HCT116 (cell line): Measurements from ENCODE around the gene THOC2. TPM values are rescaled to one million over a fixed set of nuclear protein-coding genes. Genes with fewer than 3 reads are reported as not detected.

ENCODE experiments used
- ATAC-seq: fragments of 200-7000 bp; cut with Tn5 transposase; 2 replicates; pipeline ENCODE4 v1.9.1; 2020; ENCODE audit warnings: mild to moderate bottlenecking, moderate library complexity
- BruUV-seq: library from RNA; stranded (reverse); fragments of 400-500 nt; replicated peaks from 2 replicates; lab custom pipeline; 2021; lab: Mats Ljungman, UMichigan
- CTCF ChIA-PET: fragments of 300-600 bp; sonication (Branson Sonifier 250); formaldehyde crosslinking; loops from one replicate; lab custom pipeline; 2021; ENCODE audit warnings: antibody characterized with exemption; lab: Charles Lee
- POLR2A ChIA-PET: fragments of 300-600, 350-600 bp; sonication (Branson Sonifier 250); formaldehyde crosslinking; loops from one replicate; lab custom pipeline; 2021; ENCODE audit warnings: antibody characterized with exemption; lab: Charles Lee
- RAD21 ChIA-PET, 2 experiments: fragments of 300-600 bp; sonication (Branson Sonifier 250); formaldehyde crosslinking; loops; one replicate each; lab custom pipeline; 2023; ENCODE audit warnings: low total read pairs in 2 of 2; ENCODE audit not compliant: uncharacterized antibody in 2 of 2, unreplicated experiment in 2 of 2, low non-redundant PET in 1 of 2; lab: Charles Lee
- DNase-seq: peaks from one replicate; pipeline ENCODE4 v3.0.0-alpha.2; 2010; ENCODE audit warnings: low read depth, low spot score
- H2AFZ ChIP-seq: fragments of 200-600 bp; shearing (Covaris generic), sonication (generic); 2 replicates; pipeline ENCODE4 v1.6.1; 2017; ENCODE audit warnings: low read depth, mixed run types, mixed read lengths, antibody characterized with exemption, low read length; ENCODE audit not compliant: poor library complexity, severe bottlenecking
- H3K27ac ChIP-seq: 2 replicates; pipeline ENCODE4 v1.5.1; 2012; ENCODE audit warnings: low read depth, low read length
- H3K27me3 ChIP-seq: fragments of 200-600 bp; sonication (generic); 2 replicates; pipeline ENCODE4 v1.6.1; 2016; ENCODE audit warnings: mixed run types, low read length, mixed read lengths; ENCODE audit not compliant: insufficient read depth
- H3K36me3 ChIP-seq, 2 experiments: fragments of 200-500 bp in 1 of 2; fragments of 200-600 bp in 1 of 2; sonication (Bioruptor generic) in 1 of 2; sonication (generic) in 1 of 2; 2 replicates each; pipeline versions ENCODE4 v1.5.1 to v1.6.1; 2014 to 2016; ENCODE audit warnings: low read length in 2 of 2, inconsistent platforms in 1 of 2, mixed read lengths in 1 of 2, mixed run types in 1 of 2; ENCODE audit not compliant: insufficient read depth in 2 of 2, control insufficient read depth in 1 of 2
- H3K4me1 ChIP-seq, 2 experiments: fragments of 200-600 bp in 1 of 2; sonication (generic) in 1 of 2; 2 replicates each; pipeline versions ENCODE4 v1.5.1 to v1.6.1; 2012 to 2017; ENCODE audit warnings: low read length in 2 of 2, inconsistent platforms in 1 of 2, mild to moderate bottlenecking in 1 of 2, mixed read lengths in 1 of 2, mixed run types in 1 of 2, moderate library complexity in 1 of 2; ENCODE audit not compliant: insufficient read depth in 2 of 2, control insufficient read depth in 1 of 2
- H3K4me2 ChIP-seq: fragments of 200-600 bp; sonication (generic); 2 replicates; pipeline ENCODE4 v1.6.1; 2017; ENCODE audit warnings: mixed run types, low read length, mixed read lengths
- H3K4me3 ChIP-seq, 2 experiments: fragments of 200-600 bp in 1 of 2; sonication (generic) in 1 of 2; replicated peaks in 1 of 2; 2 replicates each; pipeline ENCODE4 v1.5.1; 2011 to 2016; ENCODE audit warnings: low read length in 2 of 2, control low read depth in 1 of 2, low read depth in 1 of 2, mild to moderate bottlenecking in 1 of 2, mixed read lengths in 1 of 2, mixed run types in 1 of 2
- H3K79me2 ChIP-seq: fragments of 200-600 bp; sonication (generic); 2 replicates; pipeline ENCODE4 v1.6.1; 2017; ENCODE audit warnings: mild to moderate bottlenecking, mixed run types, low read length, moderate library complexity, mixed read lengths; ENCODE audit not compliant: insufficient read depth
- H3K9ac ChIP-seq: fragments of 200-600 bp; sonication (generic); 2 replicates; pipeline ENCODE4 v1.6.1; 2016; ENCODE audit warnings: low read length, mixed read lengths
- H3K9me2 ChIP-seq: fragments of 200-600 bp; sonication (generic), shearing (Covaris generic); 2 replicates; pipeline ENCODE4 v1.6.1; 2017; ENCODE audit warnings: mixed run types, mild to moderate bottlenecking, moderate library complexity; ENCODE audit not compliant: insufficient read depth
- H3K9me3 ChIP-seq, 2 experiments: fragments of 200-500 bp in 1 of 2; fragments of 200-600 bp in 1 of 2; sonication (Bioruptor generic) in 1 of 2; sonication (generic) in 1 of 2; 2 replicates each; pipeline ENCODE4 v1.6.1; 2014 to 2017; ENCODE audit warnings: low read length in 2 of 2, mixed read lengths in 2 of 2, inconsistent platforms in 1 of 2, low read depth in 1 of 2, mild to moderate bottlenecking in 1 of 2, mixed run types in 1 of 2, moderate library complexity in 1 of 2; ENCODE audit not compliant: control insufficient read depth in 1 of 2, insufficient read depth in 1 of 2
- H4K20me1 ChIP-seq: fragments of 200-600 bp; sonication (generic), shearing (Covaris generic); 2 replicates; pipeline ENCODE4 v1.6.1; 2017; ENCODE audit warnings: mixed run types, mild to moderate bottlenecking, moderate library complexity; ENCODE audit not compliant: insufficient read depth
- ATF3 ChIP-seq: IDR thresholded peaks from 2 replicates; pipeline ENCODE4 v1.6.1; 2012
- CEBPB ChIP-seq: IDR thresholded peaks from 2 replicates; pipeline ENCODE4 v1.6.1; 2012; ENCODE audit warnings: low read depth
- ELF1 ChIP-seq: IDR thresholded peaks from 2 replicates; pipeline ENCODE4 v1.6.1; 2012; ENCODE audit warnings: low read depth, borderline replicate concordance
- EZH2 ChIP-seq: fragments of 200-600 bp; sonication (generic); IDR thresholded peaks from 2 replicates; pipeline ENCODE4 v1.6.1; 2017; ENCODE audit warnings: antibody characterized with exemption, mixed run types
- EZH2phosphoT487 ChIP-seq: fragments of 200-600 bp; IDR thresholded peaks from 2 replicates; pipeline ENCODE4 v1.6.1; 2018; ENCODE audit warnings: antibody characterized with exemption, borderline replicate concordance
- JUND ChIP-seq: IDR thresholded peaks from 2 replicates; pipeline ENCODE4 v1.6.1; 2012
- POLR2AphosphoS5 ChIP-seq: IDR thresholded peaks from 2 replicates; pipeline ENCODE4 v1.6.1; 2011; ENCODE audit warnings: mild to moderate bottlenecking, low read depth, low read length, moderate library complexity
- RAD21 ChIP-seq: IDR thresholded peaks from 2 replicates; pipeline ENCODE4 v1.6.1; 2012; ENCODE audit warnings: low read depth, mild to moderate bottlenecking
- SIN3A ChIP-seq: IDR thresholded peaks from 2 replicates; pipeline ENCODE4 v1.6.1; 2012; ENCODE audit warnings: low read depth
- TCF7L2 ChIP-seq: IDR thresholded peaks from 2 replicates; pipeline ENCODE4 v1.7.0; 2011; ENCODE audit warnings: borderline replicate concordance, inconsistent platforms; ENCODE audit not compliant: insufficient read depth, insufficient read length; ENCODE audit errors: extremely low read depth
- YY1 ChIP-seq: IDR thresholded peaks from 2 replicates; pipeline ENCODE4 v1.6.1; 2011; ENCODE audit warnings: low read length, low read depth, moderate library complexity, mild to moderate bottlenecking; ENCODE audit not compliant: insufficient replicate concordance; ENCODE audit errors: extremely low read depth
- ZFX ChIP-seq: fragments of 450-650 bp; IDR thresholded peaks from 2 replicates; pipeline ENCODE4 v1.6.1; 2017
- intact Hi-C: fragments of 100-400 bp; cut with micrococcal nuclease; formaldehyde crosslinking; loops from 2 replicates; pipeline ENCODE4 v1.10.0; 2022
- total RNA-seq: library from RNA; stranded (reverse); gene quantifications from one replicate; pipeline ENCODE4 v1.2.1, GENCODE V29; 2021; ENCODE audit not compliant: unreplicated experiment
- TF ChIP-seq, protein P1 (sequence below): IDR thresholded peaks from 2 replicates; pipeline ENCODE4 v1.6.1; 2012; ENCODE audit warnings: low read depth
- TF ChIP-seq, protein P2 (sequence below): IDR thresholded peaks from 2 replicates; pipeline ENCODE4 v1.6.1; 2011; ENCODE audit warnings: mild to moderate bottlenecking, low read length, moderate library complexity; ENCODE audit not compliant: insufficient replicate concordance; ENCODE audit errors: extremely low read depth
- TF ChIP-seq, protein P3 (sequence below): IDR thresholded peaks from 2 replicates; pipeline ENCODE4 v1.6.1; 2012
- TF ChIP-seq, protein P4 (sequence below), 3 experiments: fragments of 200-600 bp in 1 of 3; sonication (generic) in 1 of 3; IDR thresholded peaks in 2 of 3; conservative IDR thresholded peaks in 1 of 3; 2 replicates each; pipeline ENCODE4 v1.5.1; 2012 to 2017; ENCODE audit warnings: low read depth in 2 of 3, low read length in 2 of 3, antibody characterized with exemption in 1 of 3, borderline replicate concordance in 1 of 3, control low read depth in 1 of 3, mild to moderate bottlenecking in 1 of 3, mixed read lengths in 1 of 3, mixed run types in 1 of 3, moderate library complexity in 1 of 3; ENCODE audit not compliant: insufficient read depth in 1 of 3

THOC2 gene
- total RNA-seq, 1 experiment from 2014 or later, result 85.3 TPM

DNA sequence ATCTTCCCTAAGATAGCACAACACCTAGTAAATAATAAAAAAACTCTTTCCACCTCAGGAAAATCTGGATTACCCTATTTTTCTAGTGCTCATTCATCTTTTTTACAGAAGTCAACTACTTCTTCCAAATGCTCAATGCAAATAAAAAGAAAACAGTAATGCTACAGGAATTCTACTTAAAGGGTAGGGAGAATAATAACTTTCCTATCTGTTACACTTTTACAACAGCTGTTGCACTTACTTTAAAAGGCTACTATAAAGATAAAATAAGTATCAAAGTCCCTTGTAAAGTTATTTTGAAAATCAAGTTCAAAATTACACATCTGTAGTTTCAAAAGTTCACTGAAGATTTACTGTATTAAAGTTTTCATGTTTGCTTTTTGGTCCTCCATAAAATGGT is 37.6 kb downstream of the THOC2 start:
- H3K4me1 ChIP-seq, result no peaks in the 10 kb centered on the region
- ATAC-seq (no peak), DNase-seq (no peak)
- no peaks in the 10 kb centered on the region for H3K9me2 ChIP-seq
- intact Hi-C loops, result no loop called here
- BruUV-seq, result no TSS peak
- no peak overlapping the region for H3K4me3 ChIP-seq
- CTCF ChIA-PET, result no interaction called here
- TF ChIP-seq POLR2AphosphoS5, result no peak
- TF ChIP-seq YY1, result no peak
- TF ChIP-seq, protein P1, sequence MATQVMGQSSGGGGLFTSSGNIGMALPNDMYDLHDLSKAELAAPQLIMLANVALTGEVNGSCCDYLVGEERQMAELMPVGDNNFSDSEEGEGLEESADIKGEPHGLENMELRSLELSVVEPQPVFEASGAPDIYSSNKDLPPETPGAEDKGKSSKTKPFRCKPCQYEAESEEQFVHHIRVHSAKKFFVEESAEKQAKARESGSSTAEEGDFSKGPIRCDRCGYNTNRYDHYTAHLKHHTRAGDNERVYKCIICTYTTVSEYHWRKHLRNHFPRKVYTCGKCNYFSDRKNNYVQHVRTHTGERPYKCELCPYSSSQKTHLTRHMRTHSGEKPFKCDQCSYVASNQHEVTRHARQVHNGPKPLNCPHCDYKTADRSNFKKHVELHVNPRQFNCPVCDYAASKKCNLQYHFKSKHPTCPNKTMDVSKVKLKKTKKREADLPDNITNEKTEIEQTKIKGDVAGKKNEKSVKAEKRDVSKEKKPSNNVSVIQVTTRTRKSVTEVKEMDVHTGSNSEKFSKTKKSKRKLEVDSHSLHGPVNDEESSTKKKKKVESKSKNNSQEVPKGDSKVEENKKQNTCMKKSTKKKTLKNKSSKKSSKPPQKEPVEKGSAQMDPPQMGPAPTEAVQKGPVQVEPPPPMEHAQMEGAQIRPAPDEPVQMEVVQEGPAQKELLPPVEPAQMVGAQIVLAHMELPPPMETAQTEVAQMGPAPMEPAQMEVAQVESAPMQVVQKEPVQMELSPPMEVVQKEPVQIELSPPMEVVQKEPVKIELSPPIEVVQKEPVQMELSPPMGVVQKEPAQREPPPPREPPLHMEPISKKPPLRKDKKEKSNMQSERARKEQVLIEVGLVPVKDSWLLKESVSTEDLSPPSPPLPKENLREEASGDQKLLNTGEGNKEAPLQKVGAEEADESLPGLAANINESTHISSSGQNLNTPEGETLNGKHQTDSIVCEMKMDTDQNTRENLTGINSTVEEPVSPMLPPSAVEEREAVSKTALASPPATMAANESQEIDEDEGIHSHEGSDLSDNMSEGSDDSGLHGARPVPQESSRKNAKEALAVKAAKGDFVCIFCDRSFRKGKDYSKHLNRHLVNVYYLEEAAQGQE, result no peak
- TF ChIP-seq ATF3, result no peak
- TF ChIP-seq JUND, result no peak
- no peak for TF ChIP-seq TCF7L2
- TF ChIP-seq, protein P2, sequence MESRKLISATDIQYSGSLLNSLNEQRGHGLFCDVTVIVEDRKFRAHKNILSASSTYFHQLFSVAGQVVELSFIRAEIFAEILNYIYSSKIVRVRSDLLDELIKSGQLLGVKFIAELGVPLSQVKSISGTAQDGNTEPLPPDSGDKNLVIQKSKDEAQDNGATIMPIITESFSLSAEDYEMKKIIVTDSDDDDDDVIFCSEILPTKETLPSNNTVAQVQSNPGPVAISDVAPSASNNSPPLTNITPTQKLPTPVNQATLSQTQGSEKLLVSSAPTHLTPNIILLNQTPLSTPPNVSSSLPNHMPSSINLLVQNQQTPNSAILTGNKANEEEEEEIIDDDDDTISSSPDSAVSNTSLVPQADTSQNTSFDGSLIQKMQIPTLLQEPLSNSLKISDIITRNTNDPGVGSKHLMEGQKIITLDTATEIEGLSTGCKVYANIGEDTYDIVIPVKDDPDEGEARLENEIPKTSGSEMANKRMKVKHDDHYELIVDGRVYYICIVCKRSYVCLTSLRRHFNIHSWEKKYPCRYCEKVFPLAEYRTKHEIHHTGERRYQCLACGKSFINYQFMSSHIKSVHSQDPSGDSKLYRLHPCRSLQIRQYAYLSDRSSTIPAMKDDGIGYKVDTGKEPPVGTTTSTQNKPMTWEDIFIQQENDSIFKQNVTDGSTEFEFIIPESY, result no peak
- TF ChIP-seq EZH2, result no peak
- TF ChIP-seq, protein P3, sequence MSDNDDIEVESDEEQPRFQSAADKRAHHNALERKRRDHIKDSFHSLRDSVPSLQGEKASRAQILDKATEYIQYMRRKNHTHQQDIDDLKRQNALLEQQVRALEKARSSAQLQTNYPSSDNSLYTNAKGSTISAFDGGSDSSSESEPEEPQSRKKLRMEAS, result no peak
- TF ChIP-seq EZH2phosphoT487, result no peak
- TF ChIP-seq ZFX, result no peak
- no peak for TF ChIP-seq ELF1
- TF ChIP-seq RAD21, result no peak
- no peak for TF ChIP-seq SIN3A
- TF ChIP-seq CEBPB, result no peak
- TF ChIP-seq, protein P4, sequence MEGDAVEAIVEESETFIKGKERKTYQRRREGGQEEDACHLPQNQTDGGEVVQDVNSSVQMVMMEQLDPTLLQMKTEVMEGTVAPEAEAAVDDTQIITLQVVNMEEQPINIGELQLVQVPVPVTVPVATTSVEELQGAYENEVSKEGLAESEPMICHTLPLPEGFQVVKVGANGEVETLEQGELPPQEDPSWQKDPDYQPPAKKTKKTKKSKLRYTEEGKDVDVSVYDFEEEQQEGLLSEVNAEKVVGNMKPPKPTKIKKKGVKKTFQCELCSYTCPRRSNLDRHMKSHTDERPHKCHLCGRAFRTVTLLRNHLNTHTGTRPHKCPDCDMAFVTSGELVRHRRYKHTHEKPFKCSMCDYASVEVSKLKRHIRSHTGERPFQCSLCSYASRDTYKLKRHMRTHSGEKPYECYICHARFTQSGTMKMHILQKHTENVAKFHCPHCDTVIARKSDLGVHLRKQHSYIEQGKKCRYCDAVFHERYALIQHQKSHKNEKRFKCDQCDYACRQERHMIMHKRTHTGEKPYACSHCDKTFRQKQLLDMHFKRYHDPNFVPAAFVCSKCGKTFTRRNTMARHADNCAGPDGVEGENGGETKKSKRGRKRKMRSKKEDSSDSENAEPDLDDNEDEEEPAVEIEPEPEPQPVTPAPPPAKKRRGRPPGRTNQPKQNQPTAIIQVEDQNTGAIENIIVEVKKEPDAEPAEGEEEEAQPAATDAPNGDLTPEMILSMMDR (IDR thresholded peaks at IDR 0.05 in 2 of 3, conservative IDR thresholded peaks at IDR 0.05 in 1 of 3; ENCODE audit: borderline replicate concordance in 1 of 3, insufficient read depth in 1 of 3, low read depth in 2 of 3, low read length in 2 of 3), result no peak
- TF ChIP-seq, all 23 proteins: peak for 0
- H4K20me1 ChIP-seq, result no peaks in the 10 kb centered on the region; the same call in 1 of the 2 replicates
- no peaks in the 10 kb centered on the region for H3K9me3 ChIP-seq
- H3K4me2 ChIP-seq, result no peak overlapping the region
- H2AFZ ChIP-seq, result no peak overlapping the region
- POLR2A ChIA-PET, result no interaction called here
- H3K27ac ChIP-seq, result no peak overlapping the region
- no peaks in the 10 kb centered on the region for H3K27me3 ChIP-seq
- H3K36me3 ChIP-seq, result no peaks in the 10 kb centered on the region; a peak in 1 of 4 replicates
- no peak overlapping the region for H3K9ac ChIP-seq
- RAD21 ChIA-PET, result no interaction called here
- peaks cover 33% of the 10 kb centered on the region for H3K79me2 ChIP-seq
